Activated naive CD8-positive, alpha-beta T cell treated with anti-CD3 and anti-CD28 coated beads, Interleukin-2, amount 50 U/mL, for 24 hours (primary cell): ENCODE measurements around the gene SLC25A5.
"Not testable (repeated sequence)": the region's sequence is repeated elsewhere in the genome, so short reads cannot be mapped to it uniquely, and the experiment has no call there.

ENCODE experiments used
- ATAC-seq: fragments of 150-1000 bp; cut with Tn5 transposase; one replicate; pipeline ENCODE4 v1.10.0; 2021
- DNase-seq: peaks from one replicate; pipeline ENCODE4 v3.0.0; 2021
- H3K27ac Mint-ChIP-seq: one replicate; pipeline ENCODE4 v1.8.0; 2021; ENCODE audit warnings: mild to moderate bottlenecking, mixed read lengths
- H3K27me3 Mint-ChIP-seq: one replicate; pipeline ENCODE4 v1.8.0; 2021; ENCODE audit warnings: mixed read lengths
- H3K36me3 Mint-ChIP-seq: one replicate; pipeline ENCODE4 v1.8.0; 2021; ENCODE audit warnings: low read depth, mixed read lengths
- H3K4me1 Mint-ChIP-seq: one replicate; pipeline ENCODE4 v1.8.0; 2021; ENCODE audit warnings: mixed read lengths
- H3K4me3 Mint-ChIP-seq: one replicate; pipeline ENCODE4 v1.8.0; 2021; ENCODE audit warnings: mild to moderate bottlenecking, moderate library complexity, mixed read lengths
- H3K9me3 Mint-ChIP-seq: one replicate; pipeline ENCODE4 v1.8.0; 2021; ENCODE audit warnings: mixed read lengths

SLC25A5 gene

DNA sequence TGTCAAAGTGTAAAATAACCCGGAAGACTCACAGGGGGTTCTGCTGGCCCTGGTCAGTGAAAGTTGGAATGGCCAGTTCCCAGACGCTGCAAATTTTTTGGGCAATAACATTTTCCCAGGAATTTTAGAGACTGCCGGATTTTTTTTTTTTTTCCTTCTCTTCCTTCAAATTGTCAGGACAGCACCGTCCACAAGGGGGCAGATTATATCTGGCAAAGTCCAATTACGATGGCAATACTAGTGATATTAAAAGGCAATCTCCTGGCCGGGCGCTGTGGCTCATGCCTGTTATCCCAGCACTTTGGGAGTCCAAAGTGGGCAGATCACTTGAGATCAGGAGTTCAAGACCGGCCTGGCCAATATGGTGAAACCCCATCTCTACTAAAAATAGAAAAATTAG lies 20.5 kb downstream of the SLC25A5 start:
- H3K27ac Mint-ChIP-seq, result no peak overlapping the region
- no peaks in the 10 kb centered on the region for H3K4me1 Mint-ChIP-seq
- H3K9me3 Mint-ChIP-seq, result no peaks in the 10 kb centered on the region
- H3K4me3 Mint-ChIP-seq, result no peak overlapping the region
- DNase-seq (peak; percentile 30), ATAC-seq (no peak)
- H3K27me3 Mint-ChIP-seq, result no peaks in the 10 kb centered on the region
- H3K36me3 Mint-ChIP-seq, result no peaks in the 10 kb centered on the region

- no peak overlapping the region for H3K27ac Mint-ChIP-seq
- ATAC-seq (no peak), DNase-seq (no peak)
- no peaks in the 10 kb centered on the region for H3K36me3 Mint-ChIP-seq
- H3K4me3 Mint-ChIP-seq, result no peak overlapping the region
- H3K9me3 Mint-ChIP-seq, result no peaks in the 10 kb centered on the region
- no peaks in the 10 kb centered on the region for H3K27me3 Mint-ChIP-seq
- H3K4me1 Mint-ChIP-seq, result no peaks in the 10 kb centered on the region
These were observed 21.2 kb downstream of the SLC25A5 start for GRCh38 chrX:119489212-119490074.

- H3K4me3 Mint-ChIP-seq, result no peak overlapping the region
- DNase-seq (no peak), ATAC-seq (no peak)
- H3K27me3 Mint-ChIP-seq, result no peaks in the 10 kb centered on the region
- H3K9me3 Mint-ChIP-seq, result no peaks in the 10 kb centered on the region
- H3K36me3 Mint-ChIP-seq, result no peaks in the 10 kb centered on the region
- H3K4me1 Mint-ChIP-seq, result peaks cover 10% of the 10 kb centered on the region
- H3K27ac Mint-ChIP-seq, result no peak overlapping the region
These were observed 24.2 kb downstream of the SLC25A5 start for GRCh38 chrX:119492463-119492862.

- not testable (repeated sequence) for H3K4me3 Mint-ChIP-seq, H3K27ac Mint-ChIP-seq
These were observed 25.7 kb downstream of the SLC25A5 start for GRCh38 chrX:119493851-119494495.

DNA sequence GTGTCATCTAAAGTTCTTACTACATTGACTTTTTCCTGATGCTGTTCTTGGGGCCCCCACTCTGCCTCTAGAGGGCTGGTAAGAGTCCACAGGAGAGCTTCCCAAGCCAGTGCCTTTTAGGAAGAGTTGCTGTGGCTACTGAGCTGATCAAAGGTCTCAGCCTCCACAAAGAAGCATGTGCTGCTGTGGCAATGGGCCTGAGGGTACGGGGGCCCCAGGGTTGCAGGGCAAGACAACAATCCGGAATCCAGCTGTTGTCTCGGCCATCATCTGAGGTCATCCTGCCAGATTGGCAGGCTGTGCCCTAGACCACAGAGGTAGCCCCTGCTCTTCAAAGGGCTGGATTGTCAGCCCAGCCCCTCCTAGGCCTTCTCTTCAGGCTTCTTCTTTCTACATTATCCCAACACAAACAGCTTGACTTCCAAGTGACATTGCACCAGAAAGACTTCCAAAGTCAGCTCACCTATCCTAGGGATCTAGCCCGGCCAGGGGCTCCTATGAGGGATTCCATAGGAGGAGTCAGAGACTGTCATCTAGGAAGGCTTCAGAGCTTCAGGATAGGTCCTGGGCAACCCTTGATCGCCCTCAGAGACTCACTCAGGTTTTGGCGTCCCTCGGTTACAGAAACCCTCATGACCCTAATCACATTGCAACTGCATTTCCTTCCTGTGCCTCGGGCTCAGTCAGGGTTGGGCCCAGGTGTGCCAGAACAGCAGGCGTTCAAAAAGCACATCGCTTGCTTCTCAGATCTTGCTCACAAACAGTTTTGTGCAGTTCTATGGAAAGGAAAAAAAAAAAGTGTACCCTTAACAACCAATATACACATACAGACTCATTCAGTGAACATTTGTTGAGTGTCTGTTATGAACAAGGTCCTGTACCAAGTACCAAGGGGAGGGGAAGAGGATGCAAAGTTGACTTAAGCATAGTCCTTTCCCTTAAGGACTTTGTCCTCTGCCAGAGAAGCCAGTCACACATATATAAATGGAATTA lies 27.8 kb downstream of the SLC25A5 start:
- Mint-ChIP-seq H3K9me3 (no peaks in the 10 kb centered on the region), H3K4me3 (no peak overlapping the region), H3K36me3 (no peaks in the 10 kb centered on the region), H3K27me3 (no peaks in the 10 kb centered on the region), H3K27ac (no peak overlapping the region), H3K4me1 (peaks cover 10% of the 10 kb centered on the region)
- no peak for ATAC-seq
- DNase-seq, result no peak

More at GRCh38 chrX:119493851-119494495, 25.7 kb downstream of the SLC25A5 start:
- H3K9me3 Mint-ChIP-seq, ATAC-seq, DNase-seq, H3K4me1 Mint-ChIP-seq, H3K36me3 Mint-ChIP-seq, H3K27me3 Mint-ChIP-seq: not testable (repeated sequence)

DNA sequence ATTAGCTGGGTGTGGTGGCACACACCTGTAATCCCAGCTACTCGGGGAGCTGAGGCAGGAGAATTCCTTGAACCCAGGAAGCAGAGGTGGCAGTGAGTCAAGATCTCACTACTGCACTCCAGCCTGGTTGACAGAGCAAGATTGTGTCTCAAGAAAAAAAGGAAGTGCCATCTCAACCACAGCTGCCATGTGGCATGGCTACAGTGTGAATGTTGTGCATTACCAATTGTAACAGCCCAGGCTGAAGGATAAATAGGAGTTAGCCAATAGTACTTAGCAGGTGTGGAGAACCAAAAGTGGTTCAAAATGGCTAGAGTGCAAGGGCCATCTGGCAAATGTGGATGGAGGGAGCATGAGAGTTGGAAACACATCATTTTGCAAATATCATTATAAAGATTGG lies 28.9 kb downstream of the SLC25A5 start:
- no peaks in the 10 kb centered on the region for H3K27me3 Mint-ChIP-seq
- no peaks in the 10 kb centered on the region for H3K36me3 Mint-ChIP-seq
- no peaks in the 10 kb centered on the region for H3K9me3 Mint-ChIP-seq
- DNase-seq (no peak), ATAC-seq (no peak)
- no peak overlapping the region for H3K4me3 Mint-ChIP-seq
- H3K27ac Mint-ChIP-seq, result no peak overlapping the region
- peaks cover 14% of the 10 kb centered on the region for H3K4me1 Mint-ChIP-seq

DNA sequence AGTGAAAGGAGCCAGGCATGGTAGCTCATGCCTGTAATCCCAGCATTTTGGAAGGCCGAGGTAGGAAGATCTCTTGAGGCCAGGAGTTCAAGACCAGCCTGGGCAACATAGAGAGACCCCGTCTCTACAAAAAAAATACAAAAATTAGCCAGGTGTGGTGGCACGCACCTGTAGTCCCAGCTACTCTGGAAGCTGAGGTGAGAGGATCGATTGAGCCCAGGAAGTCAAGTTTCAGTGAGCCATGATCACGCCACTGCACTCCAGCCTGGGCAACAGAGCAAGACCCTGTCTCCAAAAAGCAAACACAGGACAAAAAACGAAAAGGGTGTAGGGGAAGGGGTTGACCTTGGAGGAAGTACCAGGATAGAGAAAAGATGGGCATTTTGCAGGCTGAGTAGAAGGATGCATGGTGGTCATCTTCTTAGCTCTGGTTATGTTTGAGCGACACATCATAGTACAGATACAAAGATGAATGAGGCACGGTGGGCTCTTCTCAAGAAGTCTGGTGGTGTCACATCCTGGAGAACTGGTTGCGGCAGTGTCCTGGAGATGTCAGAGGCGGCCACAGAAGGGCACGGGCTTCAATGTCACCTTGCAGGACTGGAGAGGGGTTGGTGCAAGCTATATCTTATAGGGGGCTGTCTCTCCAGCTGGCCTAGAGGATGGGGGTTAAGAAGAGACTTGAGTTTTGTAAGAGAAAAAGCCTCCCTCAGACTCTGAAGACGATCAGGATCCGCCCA lies 32.0 kb downstream of the SLC25A5 start:
- H3K27me3 Mint-ChIP-seq, result no peaks in the 10 kb centered on the region

GRCh38 chrX:119501511-119502148 lies 33.4 kb downstream of the SLC25A5 start:
- no peak for DNase-seq
- H3K36me3 Mint-ChIP-seq, result no peaks in the 10 kb centered on the region
- H3K9me3 Mint-ChIP-seq, result no peaks in the 10 kb centered on the region
- H3K4me3 Mint-ChIP-seq, result no peak overlapping the region
- no peaks in the 10 kb centered on the region for H3K27me3 Mint-ChIP-seq
- no peak overlapping the region for H3K27ac Mint-ChIP-seq
- H3K4me1 Mint-ChIP-seq, result peaks cover 16% of the 10 kb centered on the region
- no peak for ATAC-seq

More for the DNA sequence above, 32.0 kb downstream of the SLC25A5 start:
- Mint-ChIP-seq H3K9me3 (no peaks in the 10 kb centered on the region), H3K27ac (no peak overlapping the region), H3K4me3 (no peak overlapping the region), H3K36me3 (no peaks in the 10 kb centered on the region), H3K4me1 (peaks cover 23% of the 10 kb centered on the region)
- ATAC-seq (no peak), DNase-seq (no peak)

DNA sequence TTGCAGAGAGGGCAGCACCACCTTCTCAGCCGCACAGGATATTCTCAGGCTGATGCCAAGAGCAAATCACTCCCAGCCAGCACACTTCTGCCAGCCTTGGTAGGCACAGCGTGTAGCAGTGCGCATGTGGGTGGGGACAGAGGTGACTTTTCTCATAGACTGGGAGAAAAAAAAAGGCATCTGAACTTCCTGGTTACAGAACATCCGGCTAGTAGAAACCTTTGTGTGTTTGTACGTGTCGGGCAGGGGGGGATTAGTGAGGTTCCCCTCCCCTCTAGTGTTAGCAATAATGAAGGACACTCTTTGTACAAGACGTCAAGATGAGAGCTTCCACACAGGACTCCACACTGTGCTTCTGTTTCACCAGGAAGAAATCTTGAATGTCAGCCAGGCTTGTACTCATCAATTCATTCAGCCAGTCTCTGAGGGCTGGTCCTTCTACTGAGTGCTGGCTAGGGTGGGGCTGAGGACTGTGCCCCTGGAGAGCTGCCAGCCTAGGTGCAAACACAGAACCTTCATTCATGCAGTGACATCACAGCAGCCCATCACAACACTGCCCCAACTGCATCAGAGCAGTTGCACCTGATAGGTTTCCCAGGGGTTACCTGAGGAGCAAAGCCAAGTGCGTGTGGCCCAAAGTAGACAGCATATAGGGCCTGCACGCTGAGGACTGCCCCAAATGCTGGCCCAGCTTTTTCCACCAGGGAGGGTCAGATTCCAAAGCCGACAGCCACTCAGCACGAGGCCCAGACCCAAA lies 34.7 kb downstream of the SLC25A5 start:
- H3K4me1 Mint-ChIP-seq, result peaks cover 14% of the 10 kb centered on the region
- H3K27me3 Mint-ChIP-seq, result no peaks in the 10 kb centered on the region
- no peak overlapping the region for H3K4me3 Mint-ChIP-seq
- no peaks in the 10 kb centered on the region for H3K36me3 Mint-ChIP-seq
- ATAC-seq (peak; percentile 46), DNase-seq (peak; percentile 7)
- peak overlapping the region; percentile 22 for H3K27ac Mint-ChIP-seq
- H3K9me3 Mint-ChIP-seq, result no peaks in the 10 kb centered on the region

DNA sequence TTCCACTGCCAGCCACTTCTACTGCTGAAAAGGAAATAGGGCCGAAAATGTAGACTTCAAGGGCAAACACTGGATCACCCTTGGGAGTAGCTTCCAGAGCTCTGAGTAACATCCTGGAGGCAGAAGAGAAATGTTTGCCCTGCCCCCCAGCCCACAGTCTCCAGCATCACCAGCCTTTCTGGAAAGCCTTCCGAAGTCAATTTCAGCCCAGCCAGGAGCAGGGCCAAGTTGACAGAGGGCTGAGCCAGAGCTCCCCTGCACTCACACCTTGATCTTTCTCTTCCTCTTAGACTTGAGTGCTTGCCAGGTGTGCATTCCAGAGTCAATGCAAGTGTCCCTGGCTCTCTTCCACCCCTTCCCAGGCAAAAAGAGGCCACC lies 35.2 kb downstream of the SLC25A5 start:
- ATAC-seq (no peak), DNase-seq (no peak)
- no peaks in the 10 kb centered on the region for H3K27me3 Mint-ChIP-seq
- no peaks in the 10 kb centered on the region for H3K9me3 Mint-ChIP-seq
- H3K4me1 Mint-ChIP-seq, result peaks cover 14% of the 10 kb centered on the region
- no peak overlapping the region for H3K27ac Mint-ChIP-seq
- H3K36me3 Mint-ChIP-seq, result no peaks in the 10 kb centered on the region
- no peak overlapping the region for H3K4me3 Mint-ChIP-seq

DNA sequence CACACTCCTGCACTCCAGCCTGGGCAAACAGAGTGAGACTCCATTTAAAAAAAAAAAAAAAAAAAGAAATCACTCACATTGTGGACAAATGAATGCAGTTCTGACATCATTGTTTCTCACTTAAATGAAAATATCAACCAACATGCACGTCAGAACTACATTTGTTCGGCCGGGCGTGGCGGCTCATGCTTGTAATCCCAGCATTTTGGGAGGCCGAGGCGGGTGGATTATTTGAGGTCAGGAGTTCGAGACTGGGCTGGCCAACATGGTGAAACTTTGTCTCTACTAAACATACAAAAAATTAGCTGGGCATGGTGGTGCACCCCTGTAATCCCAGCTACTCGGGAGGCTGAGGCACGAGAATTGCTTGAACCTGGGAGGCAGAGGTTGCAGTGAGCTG lies 36.9 kb downstream of the SLC25A5 start:
- not testable (repeated sequence) for ATAC-seq, H3K27ac Mint-ChIP-seq, H3K36me3 Mint-ChIP-seq, H3K27me3 Mint-ChIP-seq, H3K4me3 Mint-ChIP-seq, DNase-seq, H3K9me3 Mint-ChIP-seq
- H3K4me1 Mint-ChIP-seq, result peaks cover 14% of the 10 kb centered on the region

GRCh38 chrX:119505945-119506344 lies 37.7 kb downstream of the SLC25A5 start:
- Mint-ChIP-seq H3K9me3 (no peaks in the 10 kb centered on the region), H3K27ac (no peak overlapping the region), H3K36me3 (no peaks in the 10 kb centered on the region), H3K27me3 (no peaks in the 10 kb centered on the region), H3K4me1 (peaks cover 18% of the 10 kb centered on the region), H3K4me3 (no peak overlapping the region)
- no peak for DNase-seq
- no peak for ATAC-seq

DNA sequence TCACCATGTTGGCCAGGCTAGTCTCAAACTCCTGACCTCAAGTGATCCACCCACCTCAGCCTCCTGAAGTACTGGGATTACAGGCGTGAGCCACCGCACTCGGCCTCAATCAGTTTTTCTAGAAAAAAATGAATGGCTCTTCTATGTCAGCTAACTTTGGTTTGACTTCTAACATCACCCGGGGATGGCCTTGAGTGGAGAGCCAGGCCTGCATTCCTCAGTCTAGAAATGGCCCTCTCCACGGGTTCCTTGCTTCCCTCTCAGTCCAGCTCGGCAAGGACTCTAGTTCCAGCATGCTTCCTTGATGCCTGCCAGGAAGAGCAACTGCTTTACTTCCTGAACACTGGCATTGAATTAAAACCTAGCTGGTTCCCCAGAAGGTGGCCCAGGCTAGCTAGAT lies 39.0 kb downstream of the SLC25A5 start:
- no peak overlapping the region for H3K4me3 Mint-ChIP-seq
- no peak for DNase-seq
- no peak overlapping the region for H3K27ac Mint-ChIP-seq
- no peak for ATAC-seq
- H3K36me3 Mint-ChIP-seq, result no peaks in the 10 kb centered on the region
- no peaks in the 10 kb centered on the region for H3K9me3 Mint-ChIP-seq
- peaks cover 14% of the 10 kb centered on the region for H3K4me1 Mint-ChIP-seq
- H3K27me3 Mint-ChIP-seq, result no peaks in the 10 kb centered on the region
